Measurements from ENCODE around the gene STX2. TPM values are rescaled to one million over a fixed set of nuclear protein-coding genes. Genes with fewer than 3 reads are reported as not detected.

The STX2 gene
- total and polyA plus RNA-seq, 4 donors = 11.9 to 28.4 (median 20.9) TPM

DNA sequence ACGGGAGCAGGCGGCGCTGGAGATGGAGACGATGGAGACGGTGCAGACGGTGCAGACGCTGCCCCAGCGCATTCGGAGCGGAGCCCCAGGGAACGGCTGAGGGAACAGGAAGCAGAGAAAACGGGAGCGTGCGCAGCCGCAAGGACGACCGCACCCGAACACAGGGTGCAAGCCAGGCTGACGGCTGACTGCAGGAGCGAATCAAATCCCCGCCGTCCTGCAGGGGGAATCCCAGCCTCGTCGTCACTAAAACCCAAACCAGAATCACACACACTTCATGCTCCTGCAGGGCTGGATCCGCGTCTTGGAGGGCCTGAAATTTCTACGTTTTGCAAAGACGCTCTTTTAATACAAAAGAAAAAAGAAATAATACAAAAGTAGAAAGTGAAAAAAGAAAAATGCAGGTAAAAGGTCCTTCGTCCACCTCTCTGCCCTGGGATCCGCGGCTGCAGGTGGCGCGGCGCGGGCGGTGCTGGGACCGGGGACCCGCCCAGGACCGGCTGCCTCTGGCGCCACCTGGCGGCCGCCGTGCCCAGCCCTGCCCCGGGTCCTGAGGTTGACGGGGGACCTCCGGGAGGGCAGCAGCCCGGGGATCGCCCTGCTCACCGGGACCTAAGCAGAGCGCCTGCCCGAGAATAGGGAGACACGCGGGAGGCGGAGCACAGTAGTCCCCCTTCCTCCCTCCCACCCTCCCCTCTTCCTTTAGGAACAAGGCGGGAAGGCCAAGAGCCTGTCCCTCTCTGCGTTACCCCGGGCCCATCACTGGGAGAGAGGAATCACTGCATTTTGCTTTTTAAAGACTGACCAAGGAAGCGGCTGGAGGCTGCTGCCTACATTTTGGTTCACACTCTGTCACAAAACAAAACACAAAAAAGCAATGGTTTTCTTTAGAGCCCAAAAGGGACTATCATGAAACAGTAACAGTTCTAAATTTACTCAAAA lies 20.1 kb downstream of the STX2 start:
- 9 to 11% methylated on average over 58 of the region's 58 CpGs for WGBS, 2 donors
- Histone ChIP-seq H3K9ac (ENCODE audit: insufficient read depth in 1 of 2, low read length in 2 of 2) (no peak overlapping the region), H3K4me1 (ENCODE audit: control insufficient read depth in 5 of 5, insufficient read depth in 5 of 5, low read length in 5 of 5) (peaks cover 0 to 8% (median 0%) of the 10 kb centered on the region in 5 donors), H3K4me3 (peak overlapping the region; percentile 24), H3K9me3 (ENCODE audit: control insufficient read depth in 4 of 4, insufficient read depth in 3 of 4, low read length in 3 of 4) (no peaks in the 10 kb centered on the region), H3K27ac (ENCODE audit: low read depth in 1 of 2, low read length in 1 of 2) (peak overlapping the region in 1 of 2 donors; percentile 72), H3K27me3 (ENCODE audit: control insufficient read depth in 3 of 3, insufficient read depth in 3 of 3, low read length in 2 of 3) (no peaks in the 10 kb centered on the region), H3K36me3 (ENCODE audit: control insufficient read depth in 4 of 4, insufficient read depth in 4 of 4, low read length in 4 of 4) (peaks cover 0 to 20% (median 13%) of the 10 kb centered on the region in 4 donors)
- TF ChIP-seq, protein P1, sequence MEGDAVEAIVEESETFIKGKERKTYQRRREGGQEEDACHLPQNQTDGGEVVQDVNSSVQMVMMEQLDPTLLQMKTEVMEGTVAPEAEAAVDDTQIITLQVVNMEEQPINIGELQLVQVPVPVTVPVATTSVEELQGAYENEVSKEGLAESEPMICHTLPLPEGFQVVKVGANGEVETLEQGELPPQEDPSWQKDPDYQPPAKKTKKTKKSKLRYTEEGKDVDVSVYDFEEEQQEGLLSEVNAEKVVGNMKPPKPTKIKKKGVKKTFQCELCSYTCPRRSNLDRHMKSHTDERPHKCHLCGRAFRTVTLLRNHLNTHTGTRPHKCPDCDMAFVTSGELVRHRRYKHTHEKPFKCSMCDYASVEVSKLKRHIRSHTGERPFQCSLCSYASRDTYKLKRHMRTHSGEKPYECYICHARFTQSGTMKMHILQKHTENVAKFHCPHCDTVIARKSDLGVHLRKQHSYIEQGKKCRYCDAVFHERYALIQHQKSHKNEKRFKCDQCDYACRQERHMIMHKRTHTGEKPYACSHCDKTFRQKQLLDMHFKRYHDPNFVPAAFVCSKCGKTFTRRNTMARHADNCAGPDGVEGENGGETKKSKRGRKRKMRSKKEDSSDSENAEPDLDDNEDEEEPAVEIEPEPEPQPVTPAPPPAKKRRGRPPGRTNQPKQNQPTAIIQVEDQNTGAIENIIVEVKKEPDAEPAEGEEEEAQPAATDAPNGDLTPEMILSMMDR (IDR thresholded peaks at IDR 0.05; ENCODE audit: control extremely low read depth, extremely low read depth) = peak; percentile 72
- DNase-seq (peak; percentile 39 to 61 (median 55)), ATAC-seq (ENCODE audit: insufficient read depth, low FRiP score) (peak; percentile 93)

DNA sequence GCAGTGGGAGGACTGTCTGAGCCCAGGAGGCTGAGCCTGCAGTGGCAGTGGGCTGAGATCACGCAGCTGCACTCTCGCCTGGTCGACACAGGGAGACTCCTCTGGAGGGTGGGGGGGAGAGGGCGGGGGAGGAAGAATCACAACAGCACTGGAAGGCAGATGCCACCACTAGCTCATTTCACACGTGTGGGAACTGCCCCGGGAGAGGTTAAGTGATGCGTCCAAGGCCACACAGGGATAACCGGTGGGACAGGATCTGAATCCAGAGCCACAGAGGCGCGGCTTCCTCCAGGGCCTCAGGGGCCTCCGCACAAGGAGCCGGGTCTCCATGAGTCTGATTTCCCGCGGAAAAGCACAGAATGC lies 20.8 kb downstream of the STX2 start:
- WGBS, 2 donors = 43 to 49% methylated on average over 14 of the region's 14 CpGs
- DNase-seq (no peak), ATAC-seq (ENCODE audit: insufficient read depth, low FRiP score) (no peak)
- peaks cover 0 to 8% (median 0%) of the 10 kb centered on the region in 5 donors for H3K4me1 ChIP-seq (ENCODE audit: control insufficient read depth in 5 of 5, insufficient read depth in 5 of 5, low read length in 5 of 5)
- TF ChIP-seq, protein P1 (IDR thresholded peaks at IDR 0.05; ENCODE audit: control extremely low read depth, extremely low read depth) = no peak
- no peaks in the 10 kb centered on the region for H3K9me3 ChIP-seq (ENCODE audit: control insufficient read depth in 4 of 4, insufficient read depth in 3 of 4, low read length in 3 of 4)
- H3K9ac ChIP-seq (ENCODE audit: insufficient read depth in 1 of 2, low read length in 2 of 2) = no peak overlapping the region
- H3K27me3 ChIP-seq (ENCODE audit: control insufficient read depth in 3 of 3, insufficient read depth in 3 of 3, low read length in 2 of 3) = no peaks in the 10 kb centered on the region
- no peak overlapping the region for H3K4me3 ChIP-seq
- H3K27ac ChIP-seq (ENCODE audit: low read depth in 1 of 2, low read length in 1 of 2) = peak overlapping the region in 1 of 2 donors; percentile 72
- peaks cover 0 to 24% (median 10%) of the 10 kb centered on the region in 4 donors for H3K36me3 ChIP-seq (ENCODE audit: control insufficient read depth in 4 of 4, insufficient read depth in 4 of 4, low read length in 4 of 4)

DNA sequence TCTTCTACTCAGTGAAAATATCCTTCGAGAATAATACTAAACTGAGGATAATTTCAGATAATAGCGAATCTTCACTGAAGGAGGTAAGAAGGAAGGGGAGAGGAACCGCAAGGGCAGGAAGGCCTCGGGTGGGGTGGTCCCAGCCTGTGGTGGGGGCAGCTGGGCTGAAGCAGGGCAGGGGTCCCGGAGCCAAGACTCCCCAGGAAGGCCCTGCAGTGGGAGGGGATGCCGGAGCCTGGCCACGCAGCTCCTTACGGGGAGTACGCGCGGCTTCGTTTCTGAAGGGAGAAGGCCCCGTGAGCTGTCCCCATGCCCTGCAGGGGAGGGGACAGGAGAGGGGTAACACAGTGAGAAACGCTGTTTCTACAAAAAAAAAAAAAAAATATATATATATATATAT lies 21.2 kb downstream of the STX2 start:
- no peak overlapping the region for H3K4me3 ChIP-seq
- H3K9me3 ChIP-seq (ENCODE audit: control insufficient read depth in 4 of 4, insufficient read depth in 3 of 4, low read length in 3 of 4) = no peaks in the 10 kb centered on the region

More for the DNA sequence above, 21.2 kb downstream of the STX2 start:
- WGBS, 2 donors = 92 to 94% methylated on average over 14 of the region's 14 CpGs
- H3K36me3 ChIP-seq (ENCODE audit: control insufficient read depth in 4 of 4, insufficient read depth in 4 of 4, low read length in 4 of 4) = peaks cover 0 to 22% (median 7%) of the 10 kb centered on the region in 4 donors
- ATAC-seq (ENCODE audit: insufficient read depth, low FRiP score) (no peak), DNase-seq (no peak)
- H3K9ac ChIP-seq (ENCODE audit: insufficient read depth in 1 of 2, low read length in 2 of 2) = no peak overlapping the region
- no peak overlapping the region for H3K27ac ChIP-seq (ENCODE audit: low read depth in 1 of 2, low read length in 1 of 2)
- H3K4me1 ChIP-seq (ENCODE audit: control insufficient read depth in 5 of 5, insufficient read depth in 5 of 5, low read length in 5 of 5) = peaks cover 0 to 8% (median 0%) of the 10 kb centered on the region in 5 donors
- H3K27me3 ChIP-seq (ENCODE audit: control insufficient read depth in 3 of 3, insufficient read depth in 3 of 3, low read length in 2 of 3) = no peaks in the 10 kb centered on the region
- TF ChIP-seq, protein P1 (IDR thresholded peaks at IDR 0.05; ENCODE audit: control extremely low read depth, extremely low read depth) = no peak
